Loucy (cell line): ENCODE data around the gene ZDHHC20.

ENCODE experiments used
- H2AFZ ChIP-seq: fragments of 200-600 bp; sonication (generic); 2 replicates; pipeline ENCODE4 v1.6.0; 2016; ENCODE audit warnings: antibody characterized with exemption, mild to moderate bottlenecking, low read length, moderate library complexity
- H3F3A ChIP-seq: fragments of 200-600 bp; 2 replicates; pipeline ENCODE4 v1.6.0; 2016; ENCODE audit warnings: antibody characterized with exemption, low read depth, mild to moderate bottlenecking
- H3K27me3 ChIP-seq: fragments of 200-600 bp; sonication (generic); 2 replicates; pipeline ENCODE4 v1.6.1; 2014; ENCODE audit warnings: low read length, mild to moderate bottlenecking; ENCODE audit not compliant: insufficient read depth, poor library complexity, severe bottlenecking
- H3K36me3 ChIP-seq: fragments of 200-600 bp; sonication (generic); 2 replicates; pipeline ENCODE4 v1.6.1; 2016; ENCODE audit warnings: low read length; ENCODE audit not compliant: insufficient read depth
- H3K4me1 ChIP-seq: fragments of 200-600 bp; sonication (generic); 2 replicates; pipeline ENCODE4 v1.5.1; 2014; ENCODE audit warnings: low read length, mild to moderate bottlenecking; ENCODE audit not compliant: insufficient read depth, poor library complexity, severe bottlenecking
- H3K4me2 ChIP-seq: fragments of 200-600 bp; sonication (generic); 2 replicates; pipeline ENCODE4 v1.6.0; 2014; ENCODE audit warnings: antibody characterized with exemption, low read length, low read depth, mild to moderate bottlenecking; ENCODE audit not compliant: poor library complexity, severe bottlenecking
- H3K4me3 ChIP-seq: fragments of 200-600 bp; sonication (generic); 2 replicates; pipeline ENCODE4 v1.5.1; 2014; ENCODE audit warnings: low read length, mild to moderate bottlenecking, mixed read lengths; ENCODE audit not compliant: poor library complexity, severe bottlenecking
- H3K79me2 ChIP-seq: fragments of 200-600 bp; sonication (generic); 2 replicates; pipeline ENCODE4 v1.6.1; 2014; ENCODE audit warnings: low read length; ENCODE audit not compliant: insufficient read depth
- H3K9ac ChIP-seq: fragments of 200-600 bp; sonication (generic); 2 replicates; pipeline ENCODE4 v1.6.0; 2014; ENCODE audit warnings: mild to moderate bottlenecking, low read depth, low read length, moderate library complexity; ENCODE audit not compliant: poor library complexity, severe bottlenecking
- H3K9me2 ChIP-seq: fragments of 200-600 bp; sonication (generic); replicated peaks from 2 replicates; pipeline ENCODE4 v1.6.1; 2016; ENCODE audit warnings: low read depth, low read length, mixed read lengths
- H3K9me3 ChIP-seq: fragments of 200-600 bp; sonication (generic); 2 replicates; pipeline ENCODE4 v1.6.1; 2014; ENCODE audit warnings: mild to moderate bottlenecking, antibody characterized with exemption, low read length, low read depth; ENCODE audit not compliant: insufficient read depth
- H4K20me1 ChIP-seq: fragments of 200-600 bp; sonication (generic); 2 replicates; pipeline ENCODE4 v1.6.0; 2014; ENCODE audit warnings: antibody characterized with exemption, low read length, mild to moderate bottlenecking; ENCODE audit not compliant: insufficient read depth, poor library complexity, severe bottlenecking
- CTCF ChIP-seq: fragments of 200-600 bp; sonication (generic); conservative IDR thresholded peaks from 2 replicates; pipeline ENCODE4 v1.5.1; 2014; ENCODE audit warnings: mild to moderate bottlenecking, antibody characterized with exemption, low read length
- EZH2phosphoT487 ChIP-seq: fragments of 200-600 bp; IDR thresholded peaks from 2 replicates; pipeline ENCODE4 v1.6.1; 2018; ENCODE audit warnings: antibody characterized with exemption, mild to moderate bottlenecking, moderate library complexity, borderline replicate concordance

Gene ZDHHC20

GRCh38 chr13:21478881-21479808, 20.0 kb upstream of the ZDHHC20 start:
- TF ChIP-seq EZH2phosphoT487 (no peak), CTCF (peak; percentile 63)
- Histone ChIP-seq H3K36me3 (no peaks in the 10 kb centered on the region), H3F3A (no peaks in the 10 kb centered on the region), H3K9ac (peak overlapping the region; percentile 17), H3K9me2 (no peaks in the 10 kb centered on the region), H3K4me2 (peak overlapping the region; percentile 50), H3K9me3 (no peaks in the 10 kb centered on the region), H3K27me3 (no peaks in the 10 kb centered on the region), H3K79me2 (no peaks in the 10 kb centered on the region), H4K20me1 (no peaks in the 10 kb centered on the region), H3K4me3 (no peak overlapping the region), H3K4me1 (peaks cover 7% of the 10 kb centered on the region), H2AFZ (peak overlapping the region; percentile 47)

- peaks cover 7% of the 10 kb centered on the region for H3K4me1 ChIP-seq
- peak overlapping the region; percentile 63 for H3K9ac ChIP-seq
- H4K20me1 ChIP-seq, result no peaks in the 10 kb centered on the region
- peak; percentile 96 for TF ChIP-seq CTCF
- TF ChIP-seq EZH2phosphoT487, result no peak
- H3K9me2 ChIP-seq, result no peaks in the 10 kb centered on the region
- no peaks in the 10 kb centered on the region for H3K36me3 ChIP-seq
- peak overlapping the region; percentile 61 for H3K4me2 ChIP-seq
- no peaks in the 10 kb centered on the region for H3K27me3 ChIP-seq
- H3F3A ChIP-seq, result no peaks in the 10 kb centered on the region
- peak overlapping the region; percentile 67 for H3K4me3 ChIP-seq
- H3K79me2 ChIP-seq, result no peaks in the 10 kb centered on the region
- no peaks in the 10 kb centered on the region for H3K9me3 ChIP-seq
- H2AFZ ChIP-seq, result peak overlapping the region; percentile 95
Observed at GRCh38 chr13:21476893-21477472, 17.9 kb upstream of the ZDHHC20 start.

- Histone ChIP-seq H3K9ac (no peak overlapping the region), H2AFZ (no peak overlapping the region), H3K4me2 (no peak overlapping the region), H3K79me2 (no peaks in the 10 kb centered on the region), H3K9me2 (no peaks in the 10 kb centered on the region), H4K20me1 (no peaks in the 10 kb centered on the region), H3K36me3 (no peaks in the 10 kb centered on the region), H3K4me1 (peaks cover 7% of the 10 kb centered on the region), H3K27me3 (no peaks in the 10 kb centered on the region), H3K4me3 (no peak overlapping the region), H3F3A (no peaks in the 10 kb centered on the region), H3K9me3 (no peaks in the 10 kb centered on the region; the same call in 1 of the 2 replicates)
- TF ChIP-seq CTCF, result no peak
Observed at GRCh38 chr13:21475115-21475514, 16.0 kb upstream of the ZDHHC20 start.
